Calu3 (cell line): Measurements from ENCODE around the gene TSPAN17. TPM values are rescaled to one million over a fixed set of nuclear protein-coding genes. Genes with fewer than 3 reads are reported as not detected.

Source experiments
- BruUV-seq: library from RNA; stranded (reverse); fragments of 400-500 nt; replicated peaks from 2 replicates; lab custom pipeline; 2021; lab: Mats Ljungman, UMichigan
- CTCF ChIA-PET: fragments of 300-600 bp; sonication (Branson Sonifier 250); formaldehyde crosslinking; loops from one replicate; lab custom pipeline; 2022; ENCODE audit warnings: antibody characterized with exemption; lab: Charles Lee
- DNase-seq: peaks from one replicate; pipeline ENCODE4 v3.0.0; 2022
- H3K27ac Mint-ChIP-seq: one replicate; pipeline ENCODE4 v1.8.0; 2022; ENCODE audit warnings: mixed read lengths; ENCODE audit not compliant: unreplicated experiment
- H3K27me3 Mint-ChIP-seq: one replicate; pipeline ENCODE4 v1.8.0; 2022; ENCODE audit warnings: mixed read lengths; ENCODE audit not compliant: unreplicated experiment
- H3K36me3 Mint-ChIP-seq: one replicate; pipeline ENCODE4 v1.8.0; 2022; ENCODE audit warnings: mild to moderate bottlenecking, moderate library complexity, mixed read lengths; ENCODE audit not compliant: insufficient read depth, unreplicated experiment
- H3K4me1 Mint-ChIP-seq: one replicate; pipeline ENCODE4 v1.8.0; 2022; ENCODE audit warnings: mild to moderate bottlenecking, low read depth, mixed read lengths; ENCODE audit not compliant: unreplicated experiment
- H3K4me3 Mint-ChIP-seq: one replicate; pipeline ENCODE4 v1.8.0; 2022; ENCODE audit warnings: mild to moderate bottlenecking, low read depth, moderate library complexity, mixed read lengths; ENCODE audit not compliant: unreplicated experiment
- H3K9me3 Mint-ChIP-seq: one replicate; pipeline ENCODE4 v1.8.0; 2022; ENCODE audit warnings: low read depth, mixed read lengths; ENCODE audit not compliant: unreplicated experiment
- intact Hi-C: fragments of 100-400 bp; cut with micrococcal nuclease; formaldehyde crosslinking; loops from one replicate; pipeline ENCODE4 v1.10.0; 2022; ENCODE audit not compliant: unreplicated experiment
- total RNA-seq: library from RNA; stranded (reverse); gene quantifications from 2 replicates; pipeline ENCODE4 v1.2.3, GENCODE V29; 2022
- TF ChIP-seq, protein P1 (sequence below): fragments of 200-600 bp; IDR thresholded peaks from one replicate; pipeline ENCODE4 v1.8.0; 2022; ENCODE audit warnings: antibody characterized with exemption; ENCODE audit not compliant: unreplicated experiment

TSPAN17 gene
- total RNA-seq, 1 experiment from 2014 or later = 67.7 TPM

- TF ChIP-seq, protein P1, sequence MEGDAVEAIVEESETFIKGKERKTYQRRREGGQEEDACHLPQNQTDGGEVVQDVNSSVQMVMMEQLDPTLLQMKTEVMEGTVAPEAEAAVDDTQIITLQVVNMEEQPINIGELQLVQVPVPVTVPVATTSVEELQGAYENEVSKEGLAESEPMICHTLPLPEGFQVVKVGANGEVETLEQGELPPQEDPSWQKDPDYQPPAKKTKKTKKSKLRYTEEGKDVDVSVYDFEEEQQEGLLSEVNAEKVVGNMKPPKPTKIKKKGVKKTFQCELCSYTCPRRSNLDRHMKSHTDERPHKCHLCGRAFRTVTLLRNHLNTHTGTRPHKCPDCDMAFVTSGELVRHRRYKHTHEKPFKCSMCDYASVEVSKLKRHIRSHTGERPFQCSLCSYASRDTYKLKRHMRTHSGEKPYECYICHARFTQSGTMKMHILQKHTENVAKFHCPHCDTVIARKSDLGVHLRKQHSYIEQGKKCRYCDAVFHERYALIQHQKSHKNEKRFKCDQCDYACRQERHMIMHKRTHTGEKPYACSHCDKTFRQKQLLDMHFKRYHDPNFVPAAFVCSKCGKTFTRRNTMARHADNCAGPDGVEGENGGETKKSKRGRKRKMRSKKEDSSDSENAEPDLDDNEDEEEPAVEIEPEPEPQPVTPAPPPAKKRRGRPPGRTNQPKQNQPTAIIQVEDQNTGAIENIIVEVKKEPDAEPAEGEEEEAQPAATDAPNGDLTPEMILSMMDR = no peak
- intact Hi-C loops = no loop called here
- H3K36me3 Mint-ChIP-seq = peaks cover 7% of the 10 kb centered on the region
- H3K4me3 Mint-ChIP-seq = no peak overlapping the region
- DNase-seq = no peak
- H3K27me3 Mint-ChIP-seq = peaks cover 100% of the 10 kb centered on the region
- no peak overlapping the region for H3K27ac Mint-ChIP-seq
- CTCF ChIA-PET = no interaction called here
- H3K9me3 Mint-ChIP-seq = no peaks in the 10 kb centered on the region
- peaks cover 42% of the 10 kb centered on the region for H3K4me1 Mint-ChIP-seq
- BruUV-seq = no TSS peak
These were observed 23.1 kb upstream of the TSPAN17 start for GRCh38 chr5:176624142-176624541.

DNA sequence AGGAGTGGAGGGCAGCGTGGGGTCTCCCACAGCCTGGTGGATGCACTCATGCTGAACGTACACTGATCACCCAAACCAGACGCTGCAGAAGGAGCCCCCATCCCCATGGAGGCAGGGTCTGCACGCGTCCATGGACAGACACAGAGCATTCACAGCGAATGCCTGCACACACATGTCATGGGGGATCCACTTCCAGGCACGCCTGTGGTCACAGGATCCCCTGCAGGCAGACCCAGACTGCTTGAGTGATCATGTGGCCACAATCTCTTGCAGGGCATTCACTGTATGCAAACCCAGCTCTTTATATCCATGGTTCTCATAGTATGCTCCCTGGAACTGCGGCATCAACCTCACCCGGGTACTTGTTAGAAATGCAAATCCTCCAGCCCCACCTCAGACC, 22.3 kb upstream of the TSPAN17 start:
- Mint-ChIP-seq H3K4me1 (peaks cover 41% of the 10 kb centered on the region), H3K36me3 (peaks cover 7% of the 10 kb centered on the region), H3K27me3 (peaks cover 93% of the 10 kb centered on the region), H3K4me3 (no peak overlapping the region), H3K27ac (no peak overlapping the region), H3K9me3 (no peaks in the 10 kb centered on the region)
- BruUV-seq = no TSS peak
- DNase-seq = no peak
- intact Hi-C loops = no loop called here
- TF ChIP-seq, protein P1 = no peak
- CTCF ChIA-PET = no interaction called here

DNA sequence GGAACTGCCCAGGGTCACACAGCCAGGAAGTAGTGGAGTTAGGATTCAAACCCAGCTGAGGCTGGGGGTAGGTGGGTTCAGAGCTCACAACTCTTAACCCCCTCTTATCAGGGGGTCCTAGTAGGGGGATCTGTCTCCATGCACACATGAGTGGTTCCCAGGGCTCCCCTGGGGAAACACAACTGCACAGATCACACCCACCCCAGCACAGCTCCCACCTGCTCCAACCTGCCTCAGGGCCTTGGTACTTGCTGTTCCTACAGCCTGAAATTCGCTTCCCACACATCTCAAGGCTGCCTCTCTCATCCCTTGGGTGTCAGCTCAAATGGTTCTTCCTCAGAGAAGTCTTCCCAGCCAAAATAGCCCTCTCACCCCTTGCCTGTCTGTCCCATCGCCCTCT, 21.8 kb upstream of the TSPAN17 start:
- TF ChIP-seq, protein P1 = no peak
- Mint-ChIP-seq H3K27me3 (peaks cover 93% of the 10 kb centered on the region), H3K36me3 (peaks cover 1% of the 10 kb centered on the region), H3K9me3 (no peaks in the 10 kb centered on the region), H3K27ac (no peak overlapping the region), H3K4me1 (peaks cover 35% of the 10 kb centered on the region), H3K4me3 (no peak overlapping the region)
- no TSS peak for BruUV-seq
- intact Hi-C loops = no loop called here
- no peak for DNase-seq
- CTCF ChIA-PET = no interaction called here

- TF ChIP-seq, protein P1 = no peak
- H3K27me3 Mint-ChIP-seq = peaks cover 93% of the 10 kb centered on the region
- H3K4me3 Mint-ChIP-seq = peak overlapping the region; percentile 15
- no peaks in the 10 kb centered on the region for H3K9me3 Mint-ChIP-seq
- intact Hi-C loops = no loop called here
- H3K27ac Mint-ChIP-seq = no peak overlapping the region
- peaks cover 39% of the 10 kb centered on the region for H3K4me1 Mint-ChIP-seq
- BruUV-seq = no TSS peak
- H3K36me3 Mint-ChIP-seq = no peaks in the 10 kb centered on the region
- DNase-seq = peak; percentile 42
- CTCF ChIA-PET = interaction anchor here (0.6 kb wide), 1 partner anchor 359 kb away, joined by 4 read pairs; no protein-coding TSS in a partner anchor
These were observed 21.1 kb upstream of the TSPAN17 start for GRCh38 chr5:176625966-176626875.
